Measurements from ENCODE around the gene ZNFX1. TPM values are rescaled to one million over a fixed set of nuclear protein-coding genes. Genes with fewer than 3 reads are reported as not detected.
"Not testable (repeated sequence)": the region's sequence is repeated elsewhere in the genome, so short reads cannot be mapped to it uniquely, and the experiment has no call there.

Gene ZNFX1
- total RNA-seq, 1 donor from 2014 or later = 49.1 TPM

DNA sequence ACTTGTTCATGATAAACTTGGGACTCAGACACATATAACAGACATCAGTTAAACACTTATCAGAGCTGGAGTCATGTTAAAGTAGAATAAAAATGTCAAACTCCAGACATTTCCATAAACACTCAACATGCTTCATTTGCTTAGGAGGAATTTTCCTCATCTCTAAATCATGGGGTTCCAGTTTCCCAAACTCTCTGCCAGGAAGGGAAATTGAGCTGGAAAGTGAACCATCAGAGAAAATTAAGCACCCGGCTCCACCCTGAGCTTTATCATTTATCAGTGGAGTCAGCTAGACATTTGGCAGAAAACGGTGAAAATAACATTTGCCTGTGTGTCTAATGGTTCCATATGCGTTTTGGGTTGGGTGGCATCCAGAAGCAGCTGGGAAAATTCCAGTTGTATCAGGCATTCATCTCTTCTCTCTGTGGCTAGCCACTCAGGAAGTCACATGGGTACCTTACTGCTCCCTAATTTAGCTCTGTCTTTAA, 25.3 kb upstream of the ZNFX1 start:
- Histone ChIP-seq H3K27ac (peak overlapping the region; percentile 8 to 19), H3K36me3 (no peaks in the 10 kb centered on the region), H3K9me3 (no peaks in the 10 kb centered on the region), H3K4me1 (peaks cover 0 to 8% of the 10 kb centered on the region in 2 donors), H3K27me3 (no peaks in the 10 kb centered on the region), H3K4me3 (no peak overlapping the region)
- intact Hi-C loops (cut with DNase I) = no loop called here
- no peak for TF ChIP-seq CTCF (IDR thresholded peaks at IDR 0.05)
- DNase-seq (ENCODE audit: low spot score in 2 of 2) = no peak

DNA sequence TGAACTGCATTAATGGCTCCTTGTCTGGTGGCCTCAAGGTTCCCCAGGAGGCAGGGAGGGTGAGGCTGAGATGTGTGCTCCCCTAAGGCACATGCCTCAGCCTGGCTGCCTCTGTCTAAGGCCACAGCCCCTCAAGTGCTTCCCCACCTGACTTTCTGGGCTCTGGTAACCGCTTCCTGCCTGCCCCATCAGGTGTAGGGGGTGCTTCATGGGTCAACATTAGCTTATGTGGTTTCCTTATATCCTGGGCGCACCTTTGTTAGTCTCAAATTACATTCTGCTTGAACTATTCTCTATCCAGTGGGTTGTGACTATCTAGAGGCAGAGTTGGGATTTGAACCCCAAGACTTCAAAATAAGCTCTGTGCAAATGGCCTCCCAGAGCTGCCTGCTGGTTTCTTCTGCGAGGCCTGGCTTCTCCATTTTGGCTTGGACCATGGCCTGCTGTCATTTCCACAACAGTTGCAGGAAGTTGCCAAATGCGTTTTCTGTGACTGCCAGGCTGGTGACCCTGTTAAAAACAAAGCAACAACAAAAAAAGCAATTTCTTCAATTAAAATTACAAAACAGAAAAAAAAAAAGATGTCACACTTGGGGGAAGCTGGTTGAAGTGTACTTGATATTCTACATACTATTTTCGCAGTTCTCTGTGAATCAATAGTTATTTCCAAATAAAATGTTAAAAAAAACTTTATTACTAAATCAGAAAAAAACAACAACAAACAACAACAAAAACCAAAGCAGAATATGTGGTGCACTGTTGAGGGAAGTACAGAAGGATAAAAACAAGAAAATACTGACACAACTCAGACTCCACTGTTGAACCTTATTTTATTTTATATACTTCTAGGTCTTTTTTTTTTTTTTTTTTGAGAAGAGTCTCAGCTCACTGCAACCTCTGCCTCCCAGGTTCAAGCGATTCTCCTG, 20.0 kb upstream of the ZNFX1 start:
- Histone ChIP-seq H3K36me3 (peaks cover 0 to 3% of the 10 kb centered on the region in 2 donors), H3K4me3 (no peak overlapping the region), H3K27ac (no peak overlapping the region), H3K4me1 (peaks cover 0 to under 1% of the 10 kb centered on the region in 2 donors), H3K9me3 (no peaks in the 10 kb centered on the region), H3K27me3 (no peaks in the 10 kb centered on the region)
- DNase-seq (ENCODE audit: low spot score in 2 of 2) = no peak
- TF ChIP-seq CTCF (IDR thresholded peaks at IDR 0.05) = no peak
- intact Hi-C loops (cut with DNase I) = no loop called here

GRCh38 chr20:49294002-49294654, 16.3 kb upstream of the ZNFX1 start:
- H3K27ac ChIP-seq; H3K4me3 ChIP-seq; DNase-seq (ENCODE audit: low spot score in 2 of 2); H3K4me1 ChIP-seq; intact Hi-C loops (cut with DNase I); H3K9me3 ChIP-seq; H3K27me3 ChIP-seq: not testable (repeated sequence)
- peaks cover 14 to 36% of the 10 kb centered on the region in 2 donors for H3K36me3 ChIP-seq

DNA sequence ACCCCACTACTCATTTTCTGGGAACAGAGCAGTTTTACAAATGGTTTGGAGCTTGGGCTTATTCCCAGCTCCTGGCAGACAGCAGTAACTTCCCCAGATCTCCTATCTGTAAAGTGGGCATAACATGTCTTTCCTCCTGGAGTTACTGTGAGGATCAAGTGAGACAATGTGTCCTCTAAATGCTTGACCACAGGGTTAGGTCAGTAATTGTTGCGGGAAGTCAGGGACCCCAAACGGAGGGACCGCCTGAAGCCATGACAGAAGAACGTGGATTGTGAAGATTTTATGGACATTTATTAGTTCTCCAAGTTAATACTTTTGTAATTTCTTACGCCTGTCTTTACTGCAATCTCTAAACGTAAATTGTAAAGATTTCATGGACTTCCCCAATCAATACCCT, 15.3 kb upstream of the ZNFX1 start:
- peaks cover 24 to 46% of the 10 kb centered on the region in 2 donors for H3K36me3 ChIP-seq
- H3K9me3 ChIP-seq = no peaks in the 10 kb centered on the region
- intact Hi-C loops (cut with DNase I) = no loop called here
- no peak overlapping the region for H3K27ac ChIP-seq
- no peak for DNase-seq (ENCODE audit: low spot score in 2 of 2)
- TF ChIP-seq CTCF (IDR thresholded peaks at IDR 0.05) = no peak
- H3K4me3 ChIP-seq = no peak overlapping the region
- no peaks in the 10 kb centered on the region for H3K27me3 ChIP-seq
- no peaks in the 10 kb centered on the region for H3K4me1 ChIP-seq

- Histone ChIP-seq H3K4me3 (no peak overlapping the region), H3K4me1 (no peaks in the 10 kb centered on the region), H3K9me3 (peaks cover 6 to 7% of the 10 kb centered on the region in 2 donors), H3K27me3 (no peaks in the 10 kb centered on the region), H3K27ac (no peak overlapping the region), H3K36me3 (peaks cover 35 to 57% of the 10 kb centered on the region in 2 donors)
- no peak for DNase-seq (ENCODE audit: low spot score in 2 of 2)
- TF ChIP-seq CTCF (IDR thresholded peaks at IDR 0.05) = no peak
- intact Hi-C loops (cut with DNase I) = no loop called here
These were observed 14.2 kb upstream of the ZNFX1 start for GRCh38 chr20:49292010-49292409.

- H3K36me3 ChIP-seq = peaks cover 43 to 65% of the 10 kb centered on the region in 2 donors
- intact Hi-C loops (cut with DNase I) = no loop called here
These were observed 13.3 kb upstream of the ZNFX1 start for GRCh38 chr20:49291200-49291599.

More at GRCh38 chr20:49291200-49291599, 13.3 kb upstream of the ZNFX1 start:
- Histone ChIP-seq H3K27me3 (no peaks in the 10 kb centered on the region), H3K9me3 (peaks cover 14 to 15% of the 10 kb centered on the region in 2 donors), H3K4me3 (no peak overlapping the region), H3K4me1 (no peaks in the 10 kb centered on the region), H3K27ac (no peak overlapping the region)
- DNase-seq (ENCODE audit: low spot score in 2 of 2) = no peak
- no peak for TF ChIP-seq CTCF (IDR thresholded peaks at IDR 0.05)
